Measurements from ENCODE around the gene RTN1.
A peak's percentile ranks its signal among the peaks of the same experiment; 100 is the strongest.

RTN1 gene

GRCh38 chr14:59638885-59639284, 231.7 kb downstream of the RTN1 start:
- Histone ChIP-seq H3K27ac (no peak overlapping the region), H3K27me3 (ENCODE audit: insufficient read depth, low read depth, severe bottlenecking) (no peaks in the 10 kb centered on the region), H3K4me3 (ENCODE audit: low read depth, low read length) (no peak overlapping the region), H3K9me3 (ENCODE audit: severe bottlenecking) (peaks cover 3% of the 10 kb centered on the region), H3K36me3 (no peaks in the 10 kb centered on the region)
- no peak for TF ChIP-seq CTCF (IDR thresholded peaks at IDR 0.05; ENCODE audit: low read depth, low read length)
- DNase-seq = no peak

GRCh38 chr14:59634617-59635016, 236.0 kb downstream of the RTN1 start:
- Histone ChIP-seq H3K27ac (no peak overlapping the region), H3K4me3 (ENCODE audit: low read depth, low read length) (no peak overlapping the region), H3K36me3 (no peaks in the 10 kb centered on the region), H3K27me3 (ENCODE audit: insufficient read depth, low read depth, severe bottlenecking) (no peaks in the 10 kb centered on the region), H3K9me3 (ENCODE audit: severe bottlenecking) (peaks cover 3% of the 10 kb centered on the region)
- TF ChIP-seq CTCF (IDR thresholded peaks at IDR 0.05; ENCODE audit: low read depth, low read length) = no peak
- DNase-seq = no peak

GRCh38 chr14:59633486-59633885, 237.1 kb downstream of the RTN1 start:
- no peak for TF ChIP-seq CTCF (IDR thresholded peaks at IDR 0.05; ENCODE audit: low read depth, low read length)
- DNase-seq = peak; percentile 19
- Histone ChIP-seq H3K27me3 (ENCODE audit: insufficient read depth, low read depth, severe bottlenecking) (no peaks in the 10 kb centered on the region), H3K9me3 (ENCODE audit: severe bottlenecking) (peaks cover 3% of the 10 kb centered on the region), H3K27ac (no peak overlapping the region), H3K4me3 (ENCODE audit: low read depth, low read length) (no peak overlapping the region), H3K36me3 (no peaks in the 10 kb centered on the region)

GRCh38 chr14:59632381-59632780, 238.2 kb downstream of the RTN1 start:
- Histone ChIP-seq H3K27ac (no peak overlapping the region), H3K4me3 (ENCODE audit: low read depth, low read length) (no peak overlapping the region), H3K9me3 (ENCODE audit: severe bottlenecking) (no peaks in the 10 kb centered on the region), H3K27me3 (ENCODE audit: insufficient read depth, low read depth, severe bottlenecking) (no peaks in the 10 kb centered on the region), H3K36me3 (no peaks in the 10 kb centered on the region)
- peak; percentile 79 for TF ChIP-seq CTCF (IDR thresholded peaks at IDR 0.05; ENCODE audit: low read depth, low read length)
- peak; percentile 63 for DNase-seq

- H3K27ac ChIP-seq = no peak overlapping the region
- DNase-seq = peak; percentile 47
Measured at GRCh38 chr14:59631237-59631636, 239.3 kb downstream of the RTN1 start.

More at GRCh38 chr14:59631237-59631636, 239.3 kb downstream of the RTN1 start:
- Histone ChIP-seq H3K4me3 (ENCODE audit: low read depth, low read length) (no peak overlapping the region), H3K27me3 (ENCODE audit: insufficient read depth, low read depth, severe bottlenecking) (no peaks in the 10 kb centered on the region), H3K9me3 (ENCODE audit: severe bottlenecking) (no peaks in the 10 kb centered on the region), H3K36me3 (no peaks in the 10 kb centered on the region)
- TF ChIP-seq CTCF (IDR thresholded peaks at IDR 0.05; ENCODE audit: low read depth, low read length) = peak; percentile 63
